MM.1S (cell line): ENCODE results near the gene SPG21.

Experiments
- DNase-seq: peaks from one replicate; pipeline ENCODE4 v3.0.0-alpha.2; 2015
- H2AFZ ChIP-seq: fragments of 300-600 bp; sonication (generic); 2 replicates; pipeline ENCODE4 v1.6.0; 2016; ENCODE audit warnings: antibody characterized with exemption, low read length
- H3F3A ChIP-seq: fragments of 300-600 bp; sonication (generic); 2 replicates; pipeline ENCODE4 v1.6.1; 2016; ENCODE audit warnings: mild to moderate bottlenecking, antibody characterized with exemption, low read length, moderate library complexity, mixed read lengths; ENCODE audit not compliant: insufficient read depth
- H3K27ac ChIP-seq: fragments of 300-600 bp; sonication (generic); 2 replicates; pipeline ENCODE4 v1.5.1; 2016; ENCODE audit warnings: mild to moderate bottlenecking, low read length
- H3K27me3 ChIP-seq: fragments of 300-600 bp; sonication (generic); replicated peaks from 2 replicates; pipeline ENCODE4 v1.6.0; 2016; ENCODE audit warnings: low read length; ENCODE audit not compliant: insufficient read depth
- H3K36me3 ChIP-seq: fragments of 300-600 bp; sonication (generic); replicated peaks from 2 replicates; pipeline ENCODE4 v1.6.1; 2016; ENCODE audit warnings: mild to moderate bottlenecking, low read length, mixed read lengths; ENCODE audit not compliant: insufficient read depth
- H3K4me1 ChIP-seq: fragments of 300-600 bp; sonication (generic); 2 replicates; pipeline ENCODE4 v1.6.1; 2016; ENCODE audit warnings: low read length, mixed read lengths
- H3K4me2 ChIP-seq: fragments of 300-600 bp; sonication (generic); 2 replicates; pipeline ENCODE4 v1.6.0; 2016; ENCODE audit warnings: low read depth, low read length
- H3K4me3 ChIP-seq: fragments of 300-600 bp; sonication (generic); 2 replicates; pipeline ENCODE4 v1.5.1; 2016; ENCODE audit warnings: low read length, mixed read lengths
- H3K79me2 ChIP-seq: fragments of 300-600 bp; sonication (generic); 2 replicates; pipeline ENCODE4 v1.6.1; 2016; ENCODE audit warnings: mixed run types, low read length, mixed read lengths
- H3K9ac ChIP-seq: fragments of 300-600 bp; sonication (generic); 2 replicates; pipeline ENCODE4 v1.6.1; 2016; ENCODE audit warnings: low read length, mixed read lengths
- H3K9me2 ChIP-seq: fragments of 300-600 bp; sonication (generic); replicated peaks from 2 replicates; pipeline ENCODE4 v1.6.1; 2016; ENCODE audit warnings: mild to moderate bottlenecking, low read length, mixed read lengths; ENCODE audit not compliant: insufficient read depth
- H3K9me3 ChIP-seq: fragments of 300-600 bp; sonication (generic); replicated peaks from 2 replicates; pipeline ENCODE4 v1.6.1; 2016; ENCODE audit warnings: mild to moderate bottlenecking, low read length, mixed read lengths; ENCODE audit not compliant: insufficient read depth
- H4K20me1 ChIP-seq: fragments of 300-600 bp; sonication (generic); 2 replicates; pipeline ENCODE4 v1.6.1; 2016; ENCODE audit warnings: mild to moderate bottlenecking, low read length, moderate library complexity, mixed read lengths; ENCODE audit not compliant: insufficient read depth
- CTCF ChIP-seq: fragments of 300-600 bp; sonication (generic); IDR thresholded peaks from 2 replicates; pipeline ENCODE4 v1.5.1; 2016; ENCODE audit warnings: antibody characterized with exemption, low read length, mixed read lengths
- EZH2 ChIP-seq: fragments of 300-600 bp; sonication (generic); optimal IDR thresholded peaks from 2 replicates; pipeline ENCODE3; 2017; ENCODE audit warnings: low read depth, mild to moderate bottlenecking, antibody characterized with exemption, low read length, mixed read lengths
- EZH2phosphoT487 ChIP-seq: fragments of 300-600 bp; sonication (generic); IDR thresholded peaks from 2 replicates; pipeline ENCODE4 v1.6.1; 2018; ENCODE audit warnings: antibody characterized with exemption, low read length

SPG21 gene

DNA sequence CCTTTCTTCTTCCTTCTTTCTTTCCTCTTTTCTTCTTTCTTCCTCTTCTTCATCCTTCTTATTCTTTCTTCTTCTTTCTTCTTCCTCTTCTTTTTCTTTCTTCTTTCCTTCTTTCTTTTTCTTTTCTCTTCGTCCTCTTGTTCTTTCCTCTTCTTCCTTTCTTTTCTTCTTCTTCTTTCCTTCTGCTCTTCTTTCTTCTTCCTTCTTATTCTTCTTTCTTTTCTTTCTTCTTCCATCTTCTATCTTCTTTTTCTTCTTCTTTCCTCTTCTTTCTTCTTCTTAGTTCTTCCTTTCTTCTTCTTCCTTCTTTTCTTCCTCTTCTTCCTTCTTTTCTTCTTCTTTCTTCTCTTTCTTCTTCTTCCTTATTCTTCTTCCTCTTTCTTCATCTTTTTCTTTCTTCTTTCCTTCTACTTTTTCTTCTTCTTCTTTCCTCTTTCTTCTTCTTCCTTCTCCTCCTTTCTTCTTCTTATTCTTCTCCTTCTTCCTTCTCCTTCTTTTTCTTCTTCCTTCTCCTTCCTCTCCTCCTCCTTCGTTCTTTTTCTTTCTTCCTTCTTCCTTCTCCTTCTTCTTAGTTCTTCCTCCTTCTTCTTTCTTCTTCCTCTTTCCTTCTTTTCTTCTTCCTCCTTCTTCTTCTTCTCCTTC lies 37.8 kb downstream of the SPG21 start:
- Histone ChIP-seq H3K9me3 (no peaks in the 10 kb centered on the region), H2AFZ (no peak overlapping the region), H3K4me1 (no peaks in the 10 kb centered on the region), H3K27me3 (no peaks in the 10 kb centered on the region), H3K27ac (no peak overlapping the region), H4K20me1 (no peaks in the 10 kb centered on the region), H3K9ac (no peak overlapping the region), H3K4me3 (no peak overlapping the region), H3K9me2 (no peaks in the 10 kb centered on the region), H3F3A (peaks cover 10% of the 10 kb centered on the region; the same call in 1 of the 2 replicates), H3K79me2 (no peaks in the 10 kb centered on the region), H3K4me2 (no peak overlapping the region), H3K36me3 (0 out of 2 replicates have a peak, but pooled peaks cover 3% of the 10 kb centered on the region)
- TF ChIP-seq CTCF: no peak
- TF ChIP-seq EZH2: no peak
- DNase-seq: no peak

GRCh38 chr15:64950888-64951287 lies 38.8 kb downstream of the SPG21 start:
- H3K4me3 ChIP-seq: no peak overlapping the region
- no peak overlapping the region for H3K4me2 ChIP-seq
- no peaks in the 10 kb centered on the region for H3K27me3 ChIP-seq
- no peaks in the 10 kb centered on the region for H4K20me1 ChIP-seq
- H3K79me2 ChIP-seq: no peaks in the 10 kb centered on the region
- H3K9me3 ChIP-seq: no peaks in the 10 kb centered on the region
- no peak overlapping the region for H3K9ac ChIP-seq
- 0 out of 2 replicates have a peak, but pooled peaks cover 3% of the 10 kb centered on the region for H3K36me3 ChIP-seq
- H2AFZ ChIP-seq: no peak overlapping the region
- DNase-seq: no peak
- TF ChIP-seq CTCF (no peak), EZH2 (no peak), EZH2phosphoT487 (no peak)
- no peaks in the 10 kb centered on the region for H3K4me1 ChIP-seq
- peaks cover 10% of the 10 kb centered on the region; the same call in 1 of the 2 replicates for H3F3A ChIP-seq
- no peak overlapping the region for H3K27ac ChIP-seq
- H3K9me2 ChIP-seq: no peaks in the 10 kb centered on the region

DNA sequence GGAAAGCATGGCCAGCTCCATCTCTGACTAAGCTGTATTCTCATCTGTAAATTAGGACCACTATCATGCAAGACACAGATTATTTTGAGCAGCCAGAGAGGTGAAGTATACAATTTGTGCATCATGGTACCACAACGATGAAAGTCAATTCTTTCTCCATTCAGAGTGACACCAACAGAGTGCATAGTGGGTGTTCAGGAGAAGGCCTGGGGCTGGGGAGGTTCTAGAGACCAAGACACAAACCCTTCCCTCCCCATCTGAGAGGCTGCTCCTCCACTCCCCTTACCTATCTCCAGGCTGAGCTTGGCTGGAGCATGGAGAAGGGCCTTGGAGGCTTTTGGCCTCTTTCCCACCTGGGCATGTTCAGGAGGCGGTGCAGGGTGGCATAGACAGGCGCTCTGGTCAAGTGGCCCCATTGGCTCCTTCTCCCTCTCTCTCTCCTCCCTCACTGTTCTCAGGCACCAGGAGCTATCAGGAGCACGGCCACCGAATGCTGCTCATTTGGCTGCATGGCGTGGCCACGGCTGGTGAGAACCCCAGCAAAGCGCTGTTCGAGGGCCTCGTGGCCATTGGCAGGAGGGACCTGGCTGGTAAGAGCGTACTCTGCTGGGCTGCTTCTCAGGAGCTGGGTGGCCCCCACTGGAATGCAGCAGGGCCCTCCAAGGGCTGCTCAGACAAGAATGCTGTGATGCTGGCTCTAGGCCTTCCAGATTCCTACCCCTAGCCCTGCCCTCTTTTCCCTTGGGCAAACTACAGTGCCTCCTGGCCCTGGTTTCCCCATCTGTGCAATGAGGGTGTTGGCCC lies 40.1 kb downstream of the SPG21 start:
- Histone ChIP-seq H3K36me3 (0 out of 2 replicates have a peak, but pooled peaks cover 3% of the 10 kb centered on the region), H3K4me1 (no peaks in the 10 kb centered on the region), H3F3A (peaks cover 10% of the 10 kb centered on the region; the same call in 1 of the 2 replicates), H2AFZ (no peak overlapping the region), H3K27me3 (no peaks in the 10 kb centered on the region), H3K9me2 (no peaks in the 10 kb centered on the region), H3K79me2 (no peaks in the 10 kb centered on the region), H3K27ac (no peak overlapping the region), H3K4me3 (no peak overlapping the region), H3K4me2 (no peak overlapping the region), H4K20me1 (no peaks in the 10 kb centered on the region), H3K9ac (no peak overlapping the region), H3K9me3 (no peaks in the 10 kb centered on the region)
- DNase-seq: no peak
- TF ChIP-seq EZH2 (no peak), EZH2phosphoT487 (no peak), CTCF (no peak)
